ENCODE data around the gene MED15. TPM values are rescaled to one million over a fixed set of nuclear protein-coding genes. Genes with fewer than 3 reads are reported as not detected.

The MED15 gene
- total RNA-seq, 1 experiment from 2014 or later = 59.3 TPM

DNA sequence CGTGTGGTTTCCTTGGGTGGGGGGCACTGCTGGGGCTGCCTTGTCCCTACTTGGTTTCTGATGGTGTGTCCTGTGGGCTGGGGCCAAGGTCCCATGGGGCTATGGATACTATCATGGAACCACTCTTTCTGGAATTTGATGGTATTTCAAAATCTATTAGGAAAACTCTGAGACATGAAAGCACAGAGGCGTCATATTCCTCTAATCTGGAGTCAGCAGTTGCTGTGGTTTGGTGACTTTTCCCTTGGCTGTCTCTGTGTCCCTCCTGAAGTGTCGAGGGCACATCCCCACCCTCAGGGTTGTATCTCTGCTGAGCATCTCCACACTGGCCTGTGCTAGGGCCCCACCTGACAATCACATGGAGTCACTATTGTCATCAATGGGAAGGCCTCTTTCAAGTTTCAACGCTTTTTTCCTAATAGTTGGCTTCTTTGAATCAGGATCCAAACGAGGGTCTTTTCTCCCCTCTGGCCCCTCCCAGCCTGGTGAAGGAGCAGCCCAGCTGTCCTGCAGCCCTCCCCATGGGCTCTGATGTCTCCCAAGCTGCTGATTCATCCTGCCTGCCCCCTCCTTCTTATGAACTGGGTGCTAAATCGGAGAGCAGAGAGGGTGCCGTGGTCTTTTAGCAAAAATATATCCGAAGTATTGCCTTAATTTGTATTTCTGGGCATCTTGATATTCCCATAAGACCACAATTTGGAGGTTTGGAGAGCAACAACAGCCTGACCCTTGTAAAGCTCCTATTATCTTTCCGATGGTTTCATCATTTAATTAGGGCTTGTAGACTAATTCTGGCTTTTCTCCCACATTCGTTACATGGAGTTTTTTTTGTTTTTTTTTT, 38.5 kb downstream of the MED15 start:
- Histone ChIP-seq H3K9me3 (ENCODE audit: control insufficient read depth, insufficient read depth, low read depth, low read length) (no peaks in the 10 kb centered on the region), H3K27ac (ENCODE audit: low read length) (no peak overlapping the region), H3K4me3 (ENCODE audit: low read depth in 2 of 2, low read length in 2 of 2) (no peak overlapping the region), H3K36me3 (ENCODE audit: control insufficient read depth, insufficient read depth, low read length) (no peaks in the 10 kb centered on the region), H3K27me3 (ENCODE audit: control insufficient read depth, insufficient read depth, low read length) (no peaks in the 10 kb centered on the region), H3K4me1 (ENCODE audit: control insufficient read depth, insufficient read depth, low read length) (no peaks in the 10 kb centered on the region; the same call in 1 of the 2 replicates)
- POLR2A ChIA-PET = no interaction called here
- BruUV-seq (replicated peaks) = no TSS peak
- in situ Hi-C loops (cut with HindIII; ENCODE audit: low pct_unique_long_range_greater_than_20kb, low sequenced_read_pairs) (no loop called here), intact Hi-C loops (cut with micrococcal nuclease; ENCODE audit: unreplicated experiment) (no loop called here)
- ATAC-seq (no peak), DNase-seq (ENCODE audit: low read depth, low spot score) (no peak)
- CTCF ChIA-PET = no interaction called here
- TF ChIP-seq POLR2AphosphoS5 (IDR thresholded peaks at IDR 0.05; ENCODE audit: low read depth, low read length) = no peak
- no peak for TF ChIP-seq SIN3A (IDR thresholded peaks at IDR 0.05; ENCODE audit: borderline replicate concordance, insufficient read depth, low read depth, low read length)
- no peak for TF ChIP-seq CTCF (IDR thresholded peaks at IDR 0.05)
- no peak for TF ChIP-seq TCF7L2 (IDR thresholded peaks at IDR 0.05; ENCODE audit: low read depth, low read length)
- TF ChIP-seq, protein P1, sequence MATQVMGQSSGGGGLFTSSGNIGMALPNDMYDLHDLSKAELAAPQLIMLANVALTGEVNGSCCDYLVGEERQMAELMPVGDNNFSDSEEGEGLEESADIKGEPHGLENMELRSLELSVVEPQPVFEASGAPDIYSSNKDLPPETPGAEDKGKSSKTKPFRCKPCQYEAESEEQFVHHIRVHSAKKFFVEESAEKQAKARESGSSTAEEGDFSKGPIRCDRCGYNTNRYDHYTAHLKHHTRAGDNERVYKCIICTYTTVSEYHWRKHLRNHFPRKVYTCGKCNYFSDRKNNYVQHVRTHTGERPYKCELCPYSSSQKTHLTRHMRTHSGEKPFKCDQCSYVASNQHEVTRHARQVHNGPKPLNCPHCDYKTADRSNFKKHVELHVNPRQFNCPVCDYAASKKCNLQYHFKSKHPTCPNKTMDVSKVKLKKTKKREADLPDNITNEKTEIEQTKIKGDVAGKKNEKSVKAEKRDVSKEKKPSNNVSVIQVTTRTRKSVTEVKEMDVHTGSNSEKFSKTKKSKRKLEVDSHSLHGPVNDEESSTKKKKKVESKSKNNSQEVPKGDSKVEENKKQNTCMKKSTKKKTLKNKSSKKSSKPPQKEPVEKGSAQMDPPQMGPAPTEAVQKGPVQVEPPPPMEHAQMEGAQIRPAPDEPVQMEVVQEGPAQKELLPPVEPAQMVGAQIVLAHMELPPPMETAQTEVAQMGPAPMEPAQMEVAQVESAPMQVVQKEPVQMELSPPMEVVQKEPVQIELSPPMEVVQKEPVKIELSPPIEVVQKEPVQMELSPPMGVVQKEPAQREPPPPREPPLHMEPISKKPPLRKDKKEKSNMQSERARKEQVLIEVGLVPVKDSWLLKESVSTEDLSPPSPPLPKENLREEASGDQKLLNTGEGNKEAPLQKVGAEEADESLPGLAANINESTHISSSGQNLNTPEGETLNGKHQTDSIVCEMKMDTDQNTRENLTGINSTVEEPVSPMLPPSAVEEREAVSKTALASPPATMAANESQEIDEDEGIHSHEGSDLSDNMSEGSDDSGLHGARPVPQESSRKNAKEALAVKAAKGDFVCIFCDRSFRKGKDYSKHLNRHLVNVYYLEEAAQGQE (IDR thresholded peaks at IDR 0.05; ENCODE audit: insufficient read depth in 1 of 2, low read depth in 2 of 2, low read length in 1 of 2) = no peak

DNA sequence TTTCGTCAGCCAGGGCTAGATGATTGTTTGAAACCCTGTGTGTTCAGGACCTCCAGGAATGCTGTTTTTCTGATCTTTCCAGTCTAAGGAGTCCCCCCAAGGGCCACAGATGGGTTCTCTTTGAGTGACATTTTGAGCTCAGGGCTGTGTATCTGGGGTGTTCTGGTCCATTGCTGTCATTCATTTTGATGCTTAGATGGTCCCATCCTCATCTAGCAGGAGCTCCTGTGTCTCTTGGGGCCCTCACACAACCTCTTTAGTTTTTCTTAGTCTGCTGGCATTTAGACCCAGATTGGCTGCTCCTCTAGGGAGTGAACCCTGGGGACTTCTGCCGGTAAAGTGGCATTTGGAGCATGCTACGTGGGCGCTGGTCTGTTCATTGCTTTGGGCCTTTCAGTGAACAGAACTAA, 39.1 kb downstream of the MED15 start:
- intact Hi-C loops (cut with micrococcal nuclease; ENCODE audit: unreplicated experiment) = no loop called here
- TF ChIP-seq SIN3A (IDR thresholded peaks at IDR 0.05; ENCODE audit: borderline replicate concordance, insufficient read depth, low read depth, low read length) (no peak), TCF7L2 (IDR thresholded peaks at IDR 0.05; ENCODE audit: low read depth, low read length) (no peak), POLR2AphosphoS5 (IDR thresholded peaks at IDR 0.05; ENCODE audit: low read depth, low read length) (no peak)
- ChIA-PET POLR2A (no interaction called here), CTCF (no interaction called here)
- Histone ChIP-seq H3K36me3 (ENCODE audit: control insufficient read depth, insufficient read depth, low read length) (no peaks in the 10 kb centered on the region), H3K27ac (ENCODE audit: low read length) (no peak overlapping the region), H3K4me1 (ENCODE audit: control insufficient read depth, insufficient read depth, low read length) (no peaks in the 10 kb centered on the region; the same call in 1 of the 2 replicates), H3K27me3 (ENCODE audit: control insufficient read depth, insufficient read depth, low read length) (no peaks in the 10 kb centered on the region), H3K9me3 (ENCODE audit: control insufficient read depth, insufficient read depth, low read depth, low read length) (no peaks in the 10 kb centered on the region), H3K4me3 (ENCODE audit: low read depth in 2 of 2, low read length in 2 of 2) (no peak overlapping the region)
- DNase-seq (ENCODE audit: low read depth, low spot score) (no peak), ATAC-seq (no peak)
- no TSS peak for BruUV-seq (replicated peaks)
- in situ Hi-C loops (cut with HindIII; ENCODE audit: low pct_unique_long_range_greater_than_20kb, low sequenced_read_pairs) = no loop called here

GRCh38 chr22:20547029-20547428, 39.6 kb downstream of the MED15 start:
- CTCF ChIA-PET = interaction anchor here (0.7 kb wide), 1 partner anchor 19 kb away, joined by 5 read pairs; no protein-coding TSS in a partner anchor
- POLR2A ChIA-PET = no interaction called here

More at GRCh38 chr22:20547029-20547428, 39.6 kb downstream of the MED15 start:
- no peak overlapping the region for H3K4me3 ChIP-seq (ENCODE audit: low read depth in 2 of 2, low read length in 2 of 2)
- BruUV-seq (replicated peaks) = no TSS peak
- no peak overlapping the region for H3K27ac ChIP-seq (ENCODE audit: low read length)
- TF ChIP-seq TCF7L2 (IDR thresholded peaks at IDR 0.05; ENCODE audit: low read depth, low read length) = no peak
- TF ChIP-seq SIN3A (IDR thresholded peaks at IDR 0.05; ENCODE audit: borderline replicate concordance, insufficient read depth, low read depth, low read length) = no peak
- TF ChIP-seq, protein P1 (IDR thresholded peaks at IDR 0.05; ENCODE audit: insufficient read depth in 1 of 2, low read depth in 2 of 2, low read length in 1 of 2) = no peak
- no peak for TF ChIP-seq POLR2AphosphoS5 (IDR thresholded peaks at IDR 0.05; ENCODE audit: low read depth, low read length)
- no peak for TF ChIP-seq CTCF (IDR thresholded peaks at IDR 0.05)
- no peaks in the 10 kb centered on the region for H3K36me3 ChIP-seq (ENCODE audit: control insufficient read depth, insufficient read depth, low read length)
- H3K27me3 ChIP-seq (ENCODE audit: control insufficient read depth, insufficient read depth, low read length) = no peaks in the 10 kb centered on the region
- in situ Hi-C loops (cut with HindIII; ENCODE audit: low pct_unique_long_range_greater_than_20kb, low sequenced_read_pairs) (no loop called here), intact Hi-C loops (cut with micrococcal nuclease; ENCODE audit: unreplicated experiment) (no loop called here)
- no peaks in the 10 kb centered on the region; the same call in 1 of the 2 replicates for H3K4me1 ChIP-seq (ENCODE audit: control insufficient read depth, insufficient read depth, low read length)
- no peaks in the 10 kb centered on the region for H3K9me3 ChIP-seq (ENCODE audit: control insufficient read depth, insufficient read depth, low read depth, low read length)
- ATAC-seq (no peak), DNase-seq (ENCODE audit: low read depth, low spot score) (no peak)
